Measurements from ENCODE around the gene MCM3AP. TPM values are rescaled to one million over a fixed set of nuclear protein-coding genes. Genes with fewer than 3 reads are reported as not detected.

Gene MCM3AP
- total and polyA plus RNA-seq, 9 of the 15 experiments (the other 6 are each of a cell fraction or from before 2014, with no cell fraction given): 6.5 to 179 (median 69.6) TPM

- WGBS (ENCODE audit: insufficient coverage, low coverage, missing lambda C conversion rate): 94% methylated on average over 16 of the region's 19 CpGs
- peak; percentile 59 for TF ChIP-seq POLR2G (IDR thresholded peaks at IDR 0.05; ENCODE audit: low read depth, low read length)
- TF ChIP-seq ZBTB11 (CRISPR knock-in tag; IDR thresholded peaks at IDR 0.05): no peak
- TF ChIP-seq CTCF (IDR thresholded peaks at IDR 0.05 in 2 of 3, conservative IDR thresholded peaks at IDR 0.05 in 1 of 3; ENCODE audit: insufficient read depth in 2 of 3, low read depth in 1 of 3, low read length in 3 of 3): 0 out of 6 replicates have a peak, but pooled peaks of 1 of the 3 experiments have one; percentile 1
- DNase-seq (ENCODE audit: extremely low read depth in 1 of 4, low spot score in 3 of 4): no peak
- POLR2A ChIA-PET: interaction anchor here (0.6 to 2.8 kb wide), 4 partner anchors 8 to 123 kb away, joined by 3 to 16 read pairs (median 8); no protein-coding TSS in a partner anchor
- BruUV-seq (replicated peaks): no TSS peak
- Histone ChIP-seq H3K36me3 (ENCODE audit: control insufficient read depth, insufficient read depth, low read length) (peaks cover 88% of the 10 kb centered on the region), H4K20me1 (replicated peaks; ENCODE audit: control insufficient read depth, insufficient read depth, low read length) (0 out of 2 replicates have a peak, but pooled peaks cover 8% of the 10 kb centered on the region), H2AFZ (ENCODE audit: low read depth, low read length) (no peak overlapping the region), H3K9me3 (replicated peaks; ENCODE audit: control insufficient read depth, insufficient read depth, low read depth, low read length) (no peaks in the 10 kb centered on the region), H3K4me2 (ENCODE audit: insufficient read depth, low read length) (no peak overlapping the region), H3K9me1 (ENCODE audit: control insufficient read depth, insufficient read depth, low read length) (peaks cover 7% of the 10 kb centered on the region), H3K4me1 (replicated peaks in 1 of 2; ENCODE audit: control insufficient read depth in 2 of 2, insufficient read depth in 2 of 2, low read length in 2 of 2) (peaks cover 0 to 22% of the 10 kb centered on the region in 2 experiments; a peak in 3 of 5 replicates), H3K27me3 (ENCODE audit: control insufficient read depth in 2 of 2, insufficient read depth in 2 of 2, low read length in 2 of 2) (no peaks in the 10 kb centered on the region), H3K9ac (ENCODE audit: insufficient read depth in 1 of 2, low read depth in 2 of 2, low read length in 2 of 2) (peak overlapping the region in 1 of 2 experiments; percentile 69; a peak in 2 of 4 replicates), H3K27ac (ENCODE audit: extremely low read depth, low read depth, low read length) (no peak overlapping the region), H3K79me2 (ENCODE audit: control insufficient read depth, insufficient read depth, low read length) (no peaks in the 10 kb centered on the region), H3K4me3 (no peak overlapping the region)
- ATAC-seq: no peak
- intact Hi-C loops (cut with micrococcal nuclease): no loop called here
- in situ Hi-C loops (cut with MboI): no loop called here
- FAIRE-seq: no peak
- CTCF ChIA-PET (ENCODE audit: low intra/inter-chr PET ratio): no interaction called here
Measured at GRCh38 chr21:46266946-46267345, 18.5 kb downstream of the MCM3AP start.

Data from K562 (cell line).